ENCODE data around the gene CDC20B.
"Not testable (repeated sequence)": the region's sequence is repeated elsewhere in the genome, so short reads cannot be mapped to it uniquely, and the experiment has no call there.

CDC20B gene

GRCh38 chr5:55159763-55160492 lies 13.0 kb downstream of the CDC20B start, which contains the start of gene GPX8:
GPX8 (plus strand) TSS chr5:55160171; CDS start chr5:55160193, 22 bp downstream.
- no peak for FAIRE-seq

GRCh38 chr5:55154873-55155272 lies 18.1 kb downstream of the CDC20B start:
- FAIRE-seq: no peak

- FAIRE-seq: no peak
These were observed 20.8 kb downstream of the CDC20B start for GRCh38 chr5:55151923-55152842.

GRCh38 chr5:55149308-55149795 lies 23.6 kb downstream of the CDC20B start:
- no peak for FAIRE-seq

GRCh38 chr5:55146543-55147151 lies 26.3 kb downstream of the CDC20B start:
- no peak for FAIRE-seq

- no peak for FAIRE-seq
These were observed 26.9 kb downstream of the CDC20B start for GRCh38 chr5:55146080-55146479.

GRCh38 chr5:55143624-55144023 lies 29.4 kb downstream of the CDC20B start:
- no peak for FAIRE-seq

GRCh38 chr5:55141945-55142690 lies 30.9 kb downstream of the CDC20B start:
- FAIRE-seq: no peak

GRCh38 chr5:55140908-55141665 lies 31.9 kb downstream of the CDC20B start:
- FAIRE-seq: no peak

- no peak for FAIRE-seq
These were observed 36.5 kb downstream of the CDC20B start for GRCh38 chr5:55136521-55136920.

GRCh38 chr5:55134053-55134722 lies 38.8 kb downstream of the CDC20B start:
- FAIRE-seq: no peak

GRCh38 chr5:55123365-55123764 lies 49.6 kb downstream of the CDC20B start:
- no peak for FAIRE-seq

GRCh38 chr5:55114061-55114460 lies 58.9 kb downstream of the CDC20B start:
- no peak for FAIRE-seq

- no peak for FAIRE-seq
These were observed 59.6 kb downstream of the CDC20B start for GRCh38 chr5:55113327-55113726.

- FAIRE-seq: no peak
These were observed 62.8 kb downstream of the CDC20B start for GRCh38 chr5:55110217-55110616.

- FAIRE-seq: no peak
These were observed 64.3 kb downstream of the CDC20B start for GRCh38 chr5:55108661-55109060.

GRCh38 chr5:55105976-55106375 lies 67.0 kb downstream of the CDC20B start:
- FAIRE-seq: not testable (repeated sequence)

GRCh38 chr5:55104946-55105701 lies 67.9 kb downstream of the CDC20B start:
- no peak for FAIRE-seq

- no peak for FAIRE-seq
These were observed 68.8 kb downstream of the CDC20B start for GRCh38 chr5:55104036-55104772.

GRCh38 chr5:55102348-55102747 lies 70.6 kb downstream of the CDC20B start, which contains the start of gene GZMA:
GZMA (plus strand) TSS chr5:55102646; CDS start chr5:55102683, 37 bp downstream.
- no peak for FAIRE-seq

Data from colon (tissue), 2 donors.